GM12872 (cell line): ENCODE data around the gene PLEKHG3.

Experiments used
- TF ChIP-seq, protein P1 (sequence below): IDR thresholded peaks from 3 replicates; pipeline ENCODE4 v1.5.1; 2011; ENCODE audit warnings: low read depth, mild to moderate bottlenecking, low read length, moderate library complexity; ENCODE audit not compliant: insufficient read depth

PLEKHG3 gene

DNA sequence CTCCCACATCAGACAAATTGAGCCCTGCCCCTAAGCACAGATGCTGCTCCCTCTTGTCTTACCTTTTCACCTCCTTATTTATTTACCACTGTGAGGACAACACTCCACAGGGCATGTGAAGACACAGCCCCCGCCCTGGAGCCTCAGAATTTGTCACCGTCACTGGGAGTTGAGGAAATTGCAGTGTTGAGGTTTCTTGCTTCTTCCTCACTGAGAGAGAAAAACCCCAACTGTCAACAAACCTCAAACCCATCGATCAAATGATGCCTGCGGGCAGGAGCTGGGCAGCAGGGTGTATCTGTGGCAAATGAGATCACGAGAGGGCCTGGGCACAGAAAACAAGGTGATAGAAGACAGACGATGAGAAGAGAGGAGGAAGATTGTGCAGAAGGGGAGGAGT, 30.5 kb upstream of the PLEKHG3 start:
- TF ChIP-seq, protein P1, sequence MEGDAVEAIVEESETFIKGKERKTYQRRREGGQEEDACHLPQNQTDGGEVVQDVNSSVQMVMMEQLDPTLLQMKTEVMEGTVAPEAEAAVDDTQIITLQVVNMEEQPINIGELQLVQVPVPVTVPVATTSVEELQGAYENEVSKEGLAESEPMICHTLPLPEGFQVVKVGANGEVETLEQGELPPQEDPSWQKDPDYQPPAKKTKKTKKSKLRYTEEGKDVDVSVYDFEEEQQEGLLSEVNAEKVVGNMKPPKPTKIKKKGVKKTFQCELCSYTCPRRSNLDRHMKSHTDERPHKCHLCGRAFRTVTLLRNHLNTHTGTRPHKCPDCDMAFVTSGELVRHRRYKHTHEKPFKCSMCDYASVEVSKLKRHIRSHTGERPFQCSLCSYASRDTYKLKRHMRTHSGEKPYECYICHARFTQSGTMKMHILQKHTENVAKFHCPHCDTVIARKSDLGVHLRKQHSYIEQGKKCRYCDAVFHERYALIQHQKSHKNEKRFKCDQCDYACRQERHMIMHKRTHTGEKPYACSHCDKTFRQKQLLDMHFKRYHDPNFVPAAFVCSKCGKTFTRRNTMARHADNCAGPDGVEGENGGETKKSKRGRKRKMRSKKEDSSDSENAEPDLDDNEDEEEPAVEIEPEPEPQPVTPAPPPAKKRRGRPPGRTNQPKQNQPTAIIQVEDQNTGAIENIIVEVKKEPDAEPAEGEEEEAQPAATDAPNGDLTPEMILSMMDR = no peak

DNA sequence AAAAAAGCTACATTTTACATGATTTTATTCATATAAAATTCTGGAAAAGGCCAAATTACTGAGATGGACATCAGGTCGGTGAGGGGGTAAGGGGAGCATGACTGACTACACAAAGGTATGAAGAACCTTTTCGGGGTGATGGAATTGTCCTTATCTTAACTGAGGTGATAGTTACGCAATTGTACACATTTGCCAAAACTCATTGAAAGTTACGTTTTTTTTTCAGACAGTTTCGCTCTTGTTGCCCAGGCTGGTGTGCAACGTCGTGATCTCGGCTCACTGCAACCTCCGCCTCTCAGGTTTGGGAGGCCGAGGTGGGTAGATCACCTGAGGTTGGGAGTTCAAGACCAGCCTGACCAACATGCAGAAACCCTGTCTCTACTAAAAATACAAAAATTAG, 29.4 kb upstream of the PLEKHG3 start:
- TF ChIP-seq, protein P1 = no peak

DNA sequence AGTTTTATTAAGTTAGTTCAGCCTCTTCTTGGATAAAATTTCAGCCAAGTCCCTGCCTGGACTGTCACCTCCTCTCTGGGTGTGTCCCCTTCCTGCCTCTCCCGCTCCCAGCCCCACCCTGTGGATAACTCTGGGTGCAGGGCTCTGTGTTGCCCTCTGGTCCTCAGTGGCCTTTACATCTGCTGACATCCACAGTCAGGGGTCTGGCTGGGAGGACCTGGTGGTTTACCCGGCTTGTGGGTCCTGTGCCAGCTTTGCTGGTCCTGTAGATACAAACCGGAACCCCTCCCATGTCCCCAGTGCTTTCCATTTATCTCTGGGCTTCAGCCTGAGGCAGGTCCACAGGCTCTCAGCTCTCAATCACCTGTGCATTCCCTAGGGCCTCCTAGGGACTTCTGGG, 28.9 kb upstream of the PLEKHG3 start:
- TF ChIP-seq, protein P1 = no peak

DNA sequence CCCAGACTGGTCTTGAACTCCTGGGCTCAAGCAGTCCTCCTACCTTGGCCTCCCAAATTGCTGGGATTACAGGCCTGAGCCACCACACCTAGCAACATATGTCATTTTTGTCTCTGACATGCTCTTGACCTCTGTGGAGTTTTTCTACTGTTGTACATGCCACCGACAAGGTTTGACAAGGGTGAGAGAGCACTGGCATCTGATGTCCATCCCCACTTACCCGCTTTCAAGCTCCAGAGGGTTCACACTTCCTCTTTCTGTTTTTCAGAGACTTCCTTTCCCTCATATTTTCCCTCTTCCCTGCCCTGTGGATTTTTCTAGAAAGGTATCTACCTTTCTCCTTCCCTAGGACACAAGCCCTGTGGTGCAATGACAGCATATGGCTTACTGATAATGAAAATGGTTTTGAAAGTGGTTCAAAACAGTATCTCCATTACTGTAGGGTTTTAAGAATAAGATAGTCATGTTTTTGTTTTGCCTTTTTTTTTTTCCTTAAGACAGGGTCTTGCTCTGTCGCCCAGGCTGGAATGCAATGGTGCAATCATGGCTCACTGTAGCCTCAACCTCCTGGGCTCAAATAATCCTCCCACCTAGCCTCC, 27.7 kb upstream of the PLEKHG3 start:
- TF ChIP-seq, protein P1 = no peak

DNA sequence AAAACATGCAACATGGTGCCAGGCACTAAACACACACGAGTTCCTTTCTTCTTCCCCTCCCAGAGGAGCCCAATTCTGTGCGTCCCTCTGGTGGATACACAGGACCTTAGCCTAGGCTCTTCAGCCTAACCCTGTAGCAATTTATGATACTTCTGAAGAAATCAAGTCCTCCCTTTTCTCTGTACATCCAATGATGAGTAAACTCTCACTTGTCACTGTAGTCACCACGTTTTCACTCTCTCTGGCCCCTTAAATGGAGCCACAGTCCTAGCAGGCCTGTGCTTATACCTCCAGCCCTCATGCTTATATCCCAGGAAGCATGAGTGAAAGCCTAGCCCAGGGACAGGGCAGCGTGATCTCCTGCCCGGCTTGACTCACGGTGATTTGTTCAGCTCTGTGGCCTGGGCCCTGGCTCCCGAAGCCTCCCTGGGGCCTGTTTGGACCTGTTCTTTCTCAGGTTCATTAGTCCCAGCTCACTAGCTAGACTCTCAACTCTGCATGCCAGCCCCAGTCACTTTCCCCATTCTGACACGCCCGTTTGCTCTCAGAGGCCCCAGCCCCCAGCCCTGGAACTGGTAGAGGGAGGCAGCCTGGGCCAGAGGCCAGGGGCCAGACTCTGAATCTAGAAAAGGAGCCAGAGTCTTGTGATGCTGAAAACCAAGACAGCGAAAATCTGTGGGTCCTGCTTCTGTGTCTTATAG, 24.1 kb upstream of the PLEKHG3 start:
- TF ChIP-seq, protein P1 = no peak

DNA sequence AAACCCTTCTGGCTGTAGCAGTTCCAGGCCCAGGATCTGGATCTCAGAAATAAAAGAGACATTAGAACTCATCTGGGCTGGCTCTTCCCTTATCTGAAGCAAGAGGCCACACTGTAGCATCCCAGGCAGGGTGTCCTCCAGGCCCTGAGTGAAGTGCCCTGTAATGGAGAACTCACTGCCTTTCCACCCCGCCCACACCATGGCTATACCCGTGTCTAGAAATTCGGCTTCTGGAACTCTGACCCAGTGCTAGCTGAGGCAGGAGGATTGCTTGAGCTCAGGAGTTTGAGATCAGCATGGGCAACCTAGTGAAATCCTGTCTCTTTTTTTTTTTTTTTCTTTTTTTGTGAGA, 23.5 kb upstream of the PLEKHG3 start:
- TF ChIP-seq, protein P1 = no peak

DNA sequence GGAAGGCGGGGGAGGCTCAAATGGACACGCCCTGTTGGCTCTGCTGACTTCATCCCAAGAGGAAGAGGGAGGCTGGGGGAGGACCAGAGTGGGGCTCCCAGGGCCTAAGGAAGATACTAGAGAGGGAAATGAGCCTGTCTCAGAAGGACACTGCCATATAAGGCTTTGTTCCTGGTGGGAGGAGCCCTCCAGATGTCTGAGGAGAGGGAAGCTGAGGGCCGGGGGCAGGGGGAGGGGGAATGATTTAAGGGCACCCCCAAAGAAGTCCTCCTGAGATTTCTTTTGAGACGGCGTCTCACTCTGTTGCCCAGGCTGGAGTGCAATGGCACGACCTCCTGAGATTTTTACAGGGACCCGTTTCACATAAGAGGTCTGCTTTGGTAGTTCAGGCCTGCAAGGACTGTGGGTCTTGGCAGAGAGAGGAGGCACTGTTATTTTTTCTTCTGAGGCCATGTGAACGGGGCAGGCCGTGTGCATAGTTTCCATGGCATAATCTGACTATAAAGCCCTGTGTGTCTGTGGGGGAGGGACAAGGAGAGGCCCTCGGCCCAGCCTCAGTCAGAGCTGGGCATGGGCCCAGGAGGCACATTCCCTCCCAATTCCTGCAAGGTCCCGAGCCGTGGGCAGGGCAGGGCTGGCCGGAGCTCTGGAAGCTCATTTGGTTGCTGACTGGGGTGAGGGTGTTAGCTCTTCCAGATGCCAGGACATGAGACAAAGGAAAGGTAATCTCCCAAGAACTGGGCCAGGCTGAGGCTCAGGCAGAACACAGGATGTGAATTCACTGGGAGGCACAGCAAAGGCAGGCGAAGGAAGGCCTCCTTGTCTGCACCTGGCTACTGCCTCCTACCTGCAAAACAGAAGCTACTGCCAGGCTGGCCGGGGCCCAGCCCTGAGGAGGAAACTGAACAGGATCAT, 22.2 kb upstream of the PLEKHG3 start:
- TF ChIP-seq, protein P1 = no peak
